ENCODE results near the gene DDI2. TPM values are rescaled to one million over a fixed set of nuclear protein-coding genes. Genes with fewer than 3 reads are reported as not detected.

DDI2 gene
- total and polyA plus RNA-seq, 9 of the 15 experiments (the other 6 are each of a cell fraction or from before 2014, with no cell fraction given): 6.5 to 48.4 (median 21.2) TPM

DNA sequence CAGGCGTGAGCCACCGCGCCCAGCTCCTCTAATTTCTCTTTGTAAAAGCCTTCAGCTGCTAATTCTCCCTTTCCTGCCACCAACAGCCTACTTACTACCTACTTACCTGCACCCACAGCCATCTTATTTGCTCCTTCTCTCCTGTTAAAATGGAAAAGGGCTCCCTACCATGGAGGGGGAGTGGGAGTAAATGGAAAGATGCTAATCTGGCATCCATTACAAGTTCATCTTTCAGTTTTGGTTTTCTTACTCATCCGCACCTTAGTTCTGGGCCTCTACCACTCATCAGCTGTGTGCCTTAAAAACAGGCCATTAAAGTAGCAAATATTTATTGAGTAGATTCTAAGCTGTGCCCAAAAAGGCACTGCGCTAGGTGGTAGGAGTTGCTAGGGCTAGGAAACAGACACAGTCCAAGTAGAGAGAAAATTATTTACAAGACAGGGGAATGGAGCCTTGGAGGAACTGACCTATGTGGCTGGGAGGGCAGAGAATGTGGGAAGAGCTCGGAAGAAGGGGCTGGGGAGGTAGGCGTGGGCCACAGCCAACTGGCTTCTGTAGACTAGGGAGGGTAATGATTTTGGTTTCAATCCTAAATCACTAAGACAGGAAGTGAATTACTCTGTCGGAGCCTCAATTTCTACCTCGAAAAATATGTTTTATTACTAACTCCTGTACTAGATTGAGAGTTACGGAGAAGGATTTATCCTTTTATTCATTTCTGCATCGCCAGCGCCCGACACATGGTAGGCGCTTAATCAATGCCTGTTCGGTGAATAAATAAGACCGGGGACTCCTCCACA, 685 bp upstream of the DDI2 start (continued):
- TF ChIP-seq, protein P1, sequence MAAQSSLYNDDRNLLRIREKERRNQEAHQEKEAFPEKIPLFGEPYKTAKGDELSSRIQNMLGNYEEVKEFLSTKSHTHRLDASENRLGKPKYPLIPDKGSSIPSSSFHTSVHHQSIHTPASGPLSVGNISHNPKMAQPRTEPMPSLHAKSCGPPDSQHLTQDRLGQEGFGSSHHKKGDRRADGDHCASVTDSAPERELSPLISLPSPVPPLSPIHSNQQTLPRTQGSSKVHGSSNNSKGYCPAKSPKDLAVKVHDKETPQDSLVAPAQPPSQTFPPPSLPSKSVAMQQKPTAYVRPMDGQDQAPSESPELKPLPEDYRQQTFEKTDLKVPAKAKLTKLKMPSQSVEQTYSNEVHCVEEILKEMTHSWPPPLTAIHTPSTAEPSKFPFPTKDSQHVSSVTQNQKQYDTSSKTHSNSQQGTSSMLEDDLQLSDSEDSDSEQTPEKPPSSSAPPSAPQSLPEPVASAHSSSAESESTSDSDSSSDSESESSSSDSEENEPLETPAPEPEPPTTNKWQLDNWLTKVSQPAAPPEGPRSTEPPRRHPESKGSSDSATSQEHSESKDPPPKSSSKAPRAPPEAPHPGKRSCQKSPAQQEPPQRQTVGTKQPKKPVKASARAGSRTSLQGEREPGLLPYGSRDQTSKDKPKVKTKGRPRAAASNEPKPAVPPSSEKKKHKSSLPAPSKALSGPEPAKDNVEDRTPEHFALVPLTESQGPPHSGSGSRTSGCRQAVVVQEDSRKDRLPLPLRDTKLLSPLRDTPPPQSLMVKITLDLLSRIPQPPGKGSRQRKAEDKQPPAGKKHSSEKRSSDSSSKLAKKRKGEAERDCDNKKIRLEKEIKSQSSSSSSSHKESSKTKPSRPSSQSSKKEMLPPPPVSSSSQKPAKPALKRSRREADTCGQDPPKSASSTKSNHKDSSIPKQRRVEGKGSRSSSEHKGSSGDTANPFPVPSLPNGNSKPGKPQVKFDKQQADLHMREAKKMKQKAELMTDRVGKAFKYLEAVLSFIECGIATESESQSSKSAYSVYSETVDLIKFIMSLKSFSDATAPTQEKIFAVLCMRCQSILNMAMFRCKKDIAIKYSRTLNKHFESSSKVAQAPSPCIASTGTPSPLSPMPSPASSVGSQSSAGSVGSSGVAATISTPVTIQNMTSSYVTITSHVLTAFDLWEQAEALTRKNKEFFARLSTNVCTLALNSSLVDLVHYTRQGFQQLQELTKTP (IDR thresholded peaks at IDR 0.05; ENCODE audit: low read depth in 1 of 2, partially characterized antibody in 2 of 2): peak in 1 of 2 experiments; percentile 63
- TF ChIP-seq GTF2E2 (tag; IDR thresholded peaks at IDR 0.05): 0 out of 2 replicates have a peak, but pooled peaks have one; percentile 16
- TF ChIP-seq, protein P2, sequence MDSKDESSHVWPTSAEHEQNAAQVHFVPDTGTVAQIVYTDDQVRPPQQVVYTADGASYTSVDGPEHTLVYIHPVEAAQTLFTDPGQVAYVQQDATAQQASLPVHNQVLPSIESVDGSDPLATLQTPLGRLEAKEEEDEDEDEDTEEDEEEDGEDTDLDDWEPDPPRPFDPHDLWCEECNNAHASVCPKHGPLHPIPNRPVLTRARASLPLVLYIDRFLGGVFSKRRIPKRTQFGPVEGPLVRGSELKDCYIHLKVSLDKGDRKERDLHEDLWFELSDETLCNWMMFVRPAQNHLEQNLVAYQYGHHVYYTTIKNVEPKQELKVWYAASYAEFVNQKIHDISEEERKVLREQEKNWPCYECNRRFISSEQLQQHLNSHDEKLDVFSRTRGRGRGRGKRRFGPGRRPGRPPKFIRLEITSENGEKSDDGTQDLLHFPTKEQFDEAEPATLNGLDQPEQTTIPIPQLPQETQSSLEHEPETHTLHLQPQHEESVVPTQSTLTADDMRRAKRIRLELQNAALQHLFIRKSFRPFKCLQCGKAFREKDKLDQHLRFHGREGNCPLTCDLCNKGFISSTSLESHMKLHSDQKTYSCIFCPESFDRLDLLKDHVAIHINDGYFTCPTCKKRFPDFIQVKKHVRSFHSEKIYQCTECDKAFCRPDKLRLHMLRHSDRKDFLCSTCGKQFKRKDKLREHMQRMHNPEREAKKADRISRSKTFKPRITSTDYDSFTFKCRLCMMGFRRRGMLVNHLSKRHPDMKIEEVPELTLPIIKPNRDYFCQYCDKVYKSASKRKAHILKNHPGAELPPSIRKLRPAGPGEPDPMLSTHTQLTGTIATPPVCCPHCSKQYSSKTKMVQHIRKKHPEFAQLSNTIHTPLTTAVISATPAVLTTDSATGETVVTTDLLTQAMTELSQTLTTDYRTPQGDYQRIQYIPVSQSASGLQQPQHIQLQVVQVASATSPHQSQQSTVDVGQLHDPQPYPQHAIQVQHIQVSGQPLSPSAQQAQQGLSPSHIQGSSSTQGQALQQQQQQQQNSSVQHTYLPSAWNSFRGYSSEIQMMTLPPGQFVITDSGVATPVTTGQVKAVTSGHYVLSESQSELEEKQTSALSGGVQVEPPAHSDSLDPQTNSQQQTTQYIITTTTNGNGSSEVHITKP (IDR thresholded peaks at IDR 0.05; ENCODE audit: partially characterized antibody): peak; percentile 66
- TF ChIP-seq ZNF12 (CRISPR knock-in tag; IDR thresholded peaks at IDR 0.05): no peak
- TF ChIP-seq, protein P3, sequence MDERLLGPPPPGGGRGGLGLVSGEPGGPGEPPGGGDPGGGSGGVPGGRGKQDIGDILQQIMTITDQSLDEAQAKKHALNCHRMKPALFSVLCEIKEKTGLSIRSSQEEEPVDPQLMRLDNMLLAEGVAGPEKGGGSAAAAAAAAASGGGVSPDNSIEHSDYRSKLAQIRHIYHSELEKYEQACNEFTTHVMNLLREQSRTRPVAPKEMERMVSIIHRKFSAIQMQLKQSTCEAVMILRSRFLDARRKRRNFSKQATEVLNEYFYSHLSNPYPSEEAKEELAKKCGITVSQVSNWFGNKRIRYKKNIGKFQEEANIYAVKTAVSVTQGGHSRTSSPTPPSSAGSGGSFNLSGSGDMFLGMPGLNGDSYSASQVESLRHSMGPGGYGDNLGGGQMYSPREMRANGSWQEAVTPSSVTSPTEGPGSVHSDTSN (CRISPR knock-in tag; IDR thresholded peaks at IDR 0.05; ENCODE audit: low read depth): no peak
- TF ChIP-seq, protein P3 (tag; conservative IDR thresholded peaks at IDR 0.05; ENCODE audit: low read depth): peak; percentile 68
- no peak for TF ChIP-seq TBP (optimal IDR thresholded peaks at IDR 0.05; ENCODE audit: low read depth, low read length)
- 0 out of 2 replicates have a peak, but pooled peaks have one; percentile 18 for TF ChIP-seq SMARCE1 (IDR thresholded peaks at IDR 0.05)
- no peak for TF ChIP-seq NCOA4 (IDR thresholded peaks at IDR 0.05; ENCODE audit: partially characterized antibody)
- TF ChIP-seq, protein P4, sequence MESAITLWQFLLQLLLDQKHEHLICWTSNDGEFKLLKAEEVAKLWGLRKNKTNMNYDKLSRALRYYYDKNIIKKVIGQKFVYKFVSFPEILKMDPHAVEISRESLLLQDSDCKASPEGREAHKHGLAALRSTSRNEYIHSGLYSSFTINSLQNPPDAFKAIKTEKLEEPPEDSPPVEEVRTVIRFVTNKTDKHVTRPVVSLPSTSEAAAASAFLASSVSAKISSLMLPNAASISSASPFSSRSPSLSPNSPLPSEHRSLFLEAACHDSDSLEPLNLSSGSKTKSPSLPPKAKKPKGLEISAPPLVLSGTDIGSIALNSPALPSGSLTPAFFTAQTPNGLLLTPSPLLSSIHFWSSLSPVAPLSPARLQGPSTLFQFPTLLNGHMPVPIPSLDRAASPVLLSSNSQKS (CRISPR knock-in tag; IDR thresholded peaks at IDR 0.05): no peak
- TF ChIP-seq, protein P5, sequence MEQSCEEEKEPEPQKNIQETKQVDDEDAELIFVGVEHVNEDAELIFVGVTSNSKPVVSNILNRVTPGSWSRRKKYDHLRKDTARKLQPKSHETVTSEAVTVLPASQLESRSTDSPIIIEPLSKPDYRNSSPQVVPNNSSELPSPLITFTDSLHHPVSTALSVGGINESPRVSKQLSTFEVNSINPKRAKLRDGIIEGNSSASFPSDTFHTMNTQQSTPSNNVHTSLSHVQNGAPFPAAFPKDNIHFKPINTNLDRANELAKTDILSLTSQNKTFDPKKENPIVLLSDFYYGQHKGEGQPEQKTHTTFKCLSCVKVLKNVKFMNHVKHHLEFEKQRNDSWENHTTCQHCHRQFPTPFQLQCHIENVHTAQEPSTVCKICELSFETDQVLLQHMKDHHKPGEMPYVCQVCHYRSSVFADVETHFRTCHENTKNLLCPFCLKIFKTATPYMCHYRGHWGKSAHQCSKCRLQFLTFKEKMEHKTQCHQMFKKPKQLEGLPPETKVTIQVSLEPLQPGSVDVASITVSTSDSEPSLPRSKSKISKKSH (CRISPR knock-in tag; IDR thresholded peaks at IDR 0.05): no peak
- TF ChIP-seq ZBED1 (IDR thresholded peaks at IDR 0.05): 0 out of 2 replicates have a peak, but pooled peaks have one; percentile 69
- no peak for TF ChIP-seq HNRNPL (IDR thresholded peaks at IDR 0.05; ENCODE audit: low read depth, low read length)
